Testis (tissue), 2 donors: ENCODE data around the gene PFKFB4.

Experiments used
- CTCF ChIP-seq, 3 experiments: fragments of 450-650 bp in 2 of 3; fragments of 200-600 bp in 1 of 3; sonication (generic) in 1 of 3; IDR thresholded peaks; one replicate each; pipeline ENCODE4 v1.5.1; 2016 to 2019; ENCODE audit warnings: antibody characterized with exemption in 3 of 3, mild to moderate bottlenecking in 2 of 3, moderate library complexity in 1 of 3
- POLR2A ChIP-seq: fragments of 450-650 bp; IDR thresholded peaks from one replicate; pipeline ENCODE4 v1.6.1; 2017; ENCODE audit warnings: antibody characterized with exemption, mild to moderate bottlenecking, moderate library complexity

- no peak for TF ChIP-seq POLR2A
- TF ChIP-seq CTCF (IDR thresholded peaks at IDR 0.05), result no peak
These were observed 31.6 kb downstream of the PFKFB4 start for GRCh38 chr3:48524970-48525369.
